Endodermal cell (in vitro differentiated cells): ENCODE measurements around the gene KCNK10. TPM values are rescaled to one million over a fixed set of nuclear protein-coding genes. Genes with fewer than 3 reads are reported as not detected.

ENCODE experiments used
- DNase-seq: peaks from one replicate; pipeline ENCODE4 v3.0.0-alpha.2; 2017
- H3K27ac ChIP-seq: 2 replicates; pipeline ENCODE4 v1.5.1; 2013; ENCODE audit warnings: mild to moderate bottlenecking, low read depth, low read length, moderate library complexity
- H3K27me3 ChIP-seq: 2 replicates; pipeline ENCODE4 v1.6.1; 2013; ENCODE audit warnings: mild to moderate bottlenecking, low read length, moderate library complexity; ENCODE audit not compliant: insufficient read depth, control insufficient read depth, poor library complexity, severe bottlenecking
- H3K36me3 ChIP-seq: 2 replicates; pipeline ENCODE4 v1.7.0; 2013; ENCODE audit warnings: mild to moderate bottlenecking, low read length, moderate library complexity; ENCODE audit not compliant: control insufficient read depth, insufficient read depth
- H3K4me1 ChIP-seq: one replicate; pipeline ENCODE4 v1.7.0; 2013; ENCODE audit warnings: low read length; ENCODE audit not compliant: control insufficient read depth, insufficient read depth
- H3K4me3 ChIP-seq: 2 replicates; pipeline ENCODE4 v1.5.1; 2013; ENCODE audit warnings: mild to moderate bottlenecking, low read length, moderate library complexity
- H3K9ac ChIP-seq: 2 replicates; pipeline ENCODE4 v1.6.1; 2013; ENCODE audit warnings: mild to moderate bottlenecking, low read length, moderate library complexity; ENCODE audit not compliant: poor library complexity, severe bottlenecking; ENCODE audit errors: extremely low read depth
- H3K9me3 ChIP-seq: 2 replicates; pipeline ENCODE4 v1.6.1; 2013; ENCODE audit warnings: mild to moderate bottlenecking, low read length, moderate library complexity; ENCODE audit not compliant: control insufficient read depth
- H3K27ac Mint-ChIP-seq: 2 replicates; pipeline ENCODE4 v1.8.0; 2020; ENCODE audit warnings: mixed read lengths
- H3K27me3 Mint-ChIP-seq: 2 replicates; pipeline ENCODE4 v1.8.0; 2021; ENCODE audit warnings: mild to moderate bottlenecking, mixed read lengths; ENCODE audit not compliant: insufficient read depth
- H3K36me3 Mint-ChIP-seq: 2 replicates; pipeline ENCODE4 v1.8.0; 2020; ENCODE audit warnings: low read depth, mixed read lengths
- H3K4me1 Mint-ChIP-seq: 2 replicates; pipeline ENCODE4 v1.8.0; 2020; ENCODE audit warnings: mixed read lengths
- H3K4me3 Mint-ChIP-seq: 2 replicates; pipeline ENCODE4 v1.8.0; 2020; ENCODE audit warnings: mild to moderate bottlenecking, moderate library complexity, mixed read lengths
- H3K9me3 Mint-ChIP-seq: 2 replicates; pipeline ENCODE4 v1.8.0; 2020; ENCODE audit warnings: mild to moderate bottlenecking, mixed read lengths
- CTCF ChIP-seq: fragments of 200-600 bp; sonication (generic); conservative IDR thresholded peaks from 2 replicates; pipeline ENCODE4 v1.5.0; 2021; ENCODE audit warnings: antibody characterized with exemption, mild to moderate bottlenecking
- WGBS, 2 experiments: methylation state at CpG; one replicate each; pipeline versions ENCODE4 v1.1.5 to v1.1.7; 2013; ENCODE audit warnings: missing lambda C conversion rate in 2 of 2, mixed read lengths in 1 of 2; ENCODE audit not compliant: insufficient coverage in 1 of 2, insufficient read length in 1 of 2; 5-methylcytosine and 5-hydroxymethylcytosine counted together
- total RNA-seq, 2 donors: library from RNA; stranded (reverse); fragmentation: NEBNext Ultra II Directional in 1 of 2; extraction: Animal tissue kit (Norgen Biotek cat#: 25700) in 1 of 2; gene quantifications; 2 replicates in 1 of 2; 3 replicates in 1 of 2; pipeline ENCODE4 v1.2.1, GENCODE V29; 2021

The KCNK10 gene
- total RNA-seq, 2 donors from 2014 or later = 0.24 to 1.8 TPM

GRCh38 chr14:88154321-88154720, 168.7 kb downstream of the KCNK10 start:
- no peak overlapping the region for H3K4me3 ChIP-seq
- H3K9me3 ChIP-seq = no peaks in the 10 kb centered on the region
- H3K9ac ChIP-seq = no peak overlapping the region
- no peak overlapping the region for H3K27ac Mint-ChIP-seq
- no peak for DNase-seq
- peaks cover 8% of the 10 kb centered on the region for H3K4me1 Mint-ChIP-seq
- no peak for TF ChIP-seq CTCF
- peaks cover 7% of the 10 kb centered on the region for H3K9me3 Mint-ChIP-seq
- no peaks in the 10 kb centered on the region for H3K27me3 ChIP-seq
- H3K4me3 Mint-ChIP-seq = no peak overlapping the region
- WGBS, 2 experiments = 96 to 100% methylated on average over 3 to 4 of the region's 4 CpGs
- peaks cover 14% of the 10 kb centered on the region for H3K4me1 ChIP-seq
- H3K36me3 Mint-ChIP-seq = peaks cover 3% of the 10 kb centered on the region
- H3K36me3 ChIP-seq = no peaks in the 10 kb centered on the region
- H3K27ac ChIP-seq = no peak overlapping the region
- H3K27me3 Mint-ChIP-seq = peaks cover 14% of the 10 kb centered on the region

GRCh38 chr14:88146881-88147649, 176.0 kb downstream of the KCNK10 start:
- peak overlapping the region; percentile 45 for H3K4me3 ChIP-seq
- H3K4me1 ChIP-seq = peaks cover 23% of the 10 kb centered on the region
- H3K36me3 ChIP-seq = no peaks in the 10 kb centered on the region
- Mint-ChIP-seq H3K36me3 (peaks cover 3% of the 10 kb centered on the region), H3K4me3 (no peak overlapping the region), H3K27ac (no peak overlapping the region), H3K9me3 (peaks cover 5% of the 10 kb centered on the region), H3K4me1 (peaks cover 36% of the 10 kb centered on the region), H3K27me3 (peaks cover 4% of the 10 kb centered on the region)
- no peak for TF ChIP-seq CTCF
- peaks cover 15% of the 10 kb centered on the region for H3K9me3 ChIP-seq
- no peak overlapping the region for H3K27ac ChIP-seq
- no peak overlapping the region for H3K9ac ChIP-seq
- 95 to 96% methylated on average over 4 to 8 of the region's 8 CpGs for WGBS, 2 experiments
- no peak for DNase-seq
- no peaks in the 10 kb centered on the region for H3K27me3 ChIP-seq

- Histone ChIP-seq H3K36me3 (no peaks in the 10 kb centered on the region), H3K4me1 (peaks cover 13% of the 10 kb centered on the region), H3K9ac (no peak overlapping the region), H3K27me3 (no peaks in the 10 kb centered on the region), H3K4me3 (no peak overlapping the region), H3K9me3 (peaks cover 20% of the 10 kb centered on the region), H3K27ac (no peak overlapping the region)
- H3K4me1 Mint-ChIP-seq = peaks cover 33% of the 10 kb centered on the region
- no peak overlapping the region for H3K27ac Mint-ChIP-seq
- H3K4me3 Mint-ChIP-seq = no peak overlapping the region
- peaks cover 9% of the 10 kb centered on the region for H3K27me3 Mint-ChIP-seq
- no peaks in the 10 kb centered on the region for H3K36me3 Mint-ChIP-seq
- TF ChIP-seq CTCF = peak; percentile 64
- WGBS, 2 experiments = 87 to 100% methylated on average over 1 to 2 of the region's 2 CpGs
- no peaks in the 10 kb centered on the region for H3K9me3 Mint-ChIP-seq
- DNase-seq = no peak
Measured at GRCh38 chr14:88143810-88144209, 179.3 kb downstream of the KCNK10 start.
